Colonic mucosa (tissue), 4 donors: ENCODE measurements around the gene FBXO21. TPM values are rescaled to one million over a fixed set of nuclear protein-coding genes. Genes with fewer than 3 reads are reported as not detected.

Experiments used
- DNase-seq: peaks from one replicate; pipeline ENCODE4 v3.0.0-alpha.2; 2020
- H3K27ac ChIP-seq: fragments of 200-600 bp; one replicate; pipeline ENCODE4 v1.8.0; 2021
- H3K27me3 ChIP-seq: fragments of 200-600 bp; one replicate; pipeline ENCODE4 v1.8.0; 2021
- H3K36me3 ChIP-seq: fragments of 200-600 bp; one replicate; pipeline ENCODE4 v1.8.0; 2021
- H3K4me1 ChIP-seq: fragments of 200-600 bp; one replicate; pipeline ENCODE4 v1.8.0; 2021; ENCODE audit warnings: mild to moderate bottlenecking
- H3K4me3 ChIP-seq: fragments of 200-600 bp; one replicate; pipeline ENCODE4 v1.8.0; 2021
- H3K9ac ChIP-seq, 2 donors: one replicate each; pipeline ENCODE4 v1.7.0; 2013; ENCODE audit warnings: control low read depth in 2 of 2, low read depth in 2 of 2, low read length in 2 of 2
- H3K9me3 ChIP-seq: fragments of 200-600 bp; one replicate; pipeline ENCODE4 v1.8.0; 2021
- CTCF ChIP-seq: fragments of 200-600 bp; IDR thresholded peaks from one replicate; pipeline ENCODE4 v1.8.0; 2022; ENCODE audit warnings: antibody characterized with exemption, mild to moderate bottlenecking
- intact Hi-C: fragments of 100-400 bp; cut with DNase I; formaldehyde crosslinking; loops from one replicate; pipeline ENCODE4 v1.14.1; 2022
- total RNA-seq, 2 donors: library from RNA; stranded (reverse); fragmentation: NEBNext Ultra II Directional in 1 of 2; extraction: Animal tissue kit (Norgen Biotek cat#: 25700) in 1 of 2; gene quantifications; one replicate each; pipeline ENCODE4 v1.2.1, GENCODE V29; 2021
- donor health status: healthy.
- donor health status: DM: no; HTN: no; CAD: no.
- donor health status: DM: no; HTN: no; CAD: no.

Gene FBXO21
- total RNA-seq, 2 donors from 2014 or later: 34.5 to 34.7 TPM

- Histone ChIP-seq H3K36me3 (no peaks in the 10 kb centered on the region), H3K27ac (no peak overlapping the region), H3K4me1 (no peaks in the 10 kb centered on the region), H3K9ac (no peak overlapping the region), H3K4me3 (no peak overlapping the region), H3K27me3 (no peaks in the 10 kb centered on the region), H3K9me3 (no peaks in the 10 kb centered on the region)
- TF ChIP-seq CTCF: no peak
- DNase-seq: no peak
- intact Hi-C loops: no loop called here
Observed at GRCh38 chr12:117148642-117149041, 41.6 kb downstream of the FBXO21 start.

GRCh38 chr12:117147639-117148038 lies 42.6 kb downstream of the FBXO21 start:
- intact Hi-C loops: no loop called here
- H3K27me3 ChIP-seq: no peaks in the 10 kb centered on the region
- H3K4me3 ChIP-seq: no peak overlapping the region
- no peaks in the 10 kb centered on the region for H3K4me1 ChIP-seq
- DNase-seq: no peak
- no peaks in the 10 kb centered on the region for H3K36me3 ChIP-seq
- H3K9ac ChIP-seq: no peak overlapping the region
- no peaks in the 10 kb centered on the region for H3K9me3 ChIP-seq
- no peak for TF ChIP-seq CTCF
- H3K27ac ChIP-seq: no peak overlapping the region

GRCh38 chr12:117145597-117146154 lies 44.6 kb downstream of the FBXO21 start:
- Histone ChIP-seq H3K27me3 (no peaks in the 10 kb centered on the region), H3K9ac (no peak overlapping the region), H3K9me3 (no peaks in the 10 kb centered on the region), H3K4me1 (no peaks in the 10 kb centered on the region), H3K27ac (no peak overlapping the region), H3K36me3 (no peaks in the 10 kb centered on the region), H3K4me3 (no peak overlapping the region)
- no peak for TF ChIP-seq CTCF
- DNase-seq: no peak
- intact Hi-C loops: no loop called here

GRCh38 chr12:117144599-117144998 lies 45.7 kb downstream of the FBXO21 start:
- H3K27ac ChIP-seq: no peak overlapping the region
- no peak overlapping the region for H3K4me3 ChIP-seq
- H3K9me3 ChIP-seq: no peaks in the 10 kb centered on the region
- intact Hi-C loops: no loop called here
- no peak for DNase-seq
- no peaks in the 10 kb centered on the region for H3K27me3 ChIP-seq
- H3K36me3 ChIP-seq: no peaks in the 10 kb centered on the region
- TF ChIP-seq CTCF: no peak
- H3K4me1 ChIP-seq: no peaks in the 10 kb centered on the region
- H3K9ac ChIP-seq: no peak overlapping the region

GRCh38 chr12:117143008-117143532 lies 47.2 kb downstream of the FBXO21 start:
- no peak overlapping the region for H3K9ac ChIP-seq
- no peak overlapping the region for H3K27ac ChIP-seq
- H3K9me3 ChIP-seq: no peaks in the 10 kb centered on the region
- TF ChIP-seq CTCF: no peak
- no peaks in the 10 kb centered on the region for H3K4me1 ChIP-seq
- no peak overlapping the region for H3K4me3 ChIP-seq
- intact Hi-C loops: no loop called here
- DNase-seq: no peak
- no peaks in the 10 kb centered on the region for H3K27me3 ChIP-seq
- no peaks in the 10 kb centered on the region for H3K36me3 ChIP-seq
